Fibroblast of peridontal ligament (primary cell): ENCODE measurements around the gene RIN2.

Source experiments
- DNase-seq: peaks from one replicate; pipeline ENCODE4 v3.0.0-alpha.2; 2010; ENCODE audit errors: extremely low read depth

The RIN2 gene, protein sequence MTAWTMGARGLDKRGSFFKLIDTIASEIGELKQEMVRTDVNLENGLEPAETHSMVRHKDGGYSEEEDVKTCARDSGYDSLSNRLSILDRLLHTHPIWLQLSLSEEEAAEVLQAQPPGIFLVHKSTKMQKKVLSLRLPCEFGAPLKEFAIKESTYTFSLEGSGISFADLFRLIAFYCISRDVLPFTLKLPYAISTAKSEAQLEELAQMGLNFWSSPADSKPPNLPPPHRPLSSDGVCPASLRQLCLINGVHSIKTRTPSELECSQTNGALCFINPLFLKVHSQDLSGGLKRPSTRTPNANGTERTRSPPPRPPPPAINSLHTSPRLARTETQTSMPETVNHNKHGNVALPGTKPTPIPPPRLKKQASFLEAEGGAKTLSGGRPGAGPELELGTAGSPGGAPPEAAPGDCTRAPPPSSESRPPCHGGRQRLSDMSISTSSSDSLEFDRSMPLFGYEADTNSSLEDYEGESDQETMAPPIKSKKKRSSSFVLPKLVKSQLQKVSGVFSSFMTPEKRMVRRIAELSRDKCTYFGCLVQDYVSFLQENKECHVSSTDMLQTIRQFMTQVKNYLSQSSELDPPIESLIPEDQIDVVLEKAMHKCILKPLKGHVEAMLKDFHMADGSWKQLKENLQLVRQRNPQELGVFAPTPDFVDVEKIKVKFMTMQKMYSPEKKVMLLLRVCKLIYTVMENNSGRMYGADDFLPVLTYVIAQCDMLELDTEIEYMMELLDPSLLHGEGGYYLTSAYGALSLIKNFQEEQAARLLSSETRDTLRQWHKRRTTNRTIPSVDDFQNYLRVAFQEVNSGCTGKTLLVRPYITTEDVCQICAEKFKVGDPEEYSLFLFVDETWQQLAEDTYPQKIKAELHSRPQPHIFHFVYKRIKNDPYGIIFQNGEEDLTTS

DNA sequence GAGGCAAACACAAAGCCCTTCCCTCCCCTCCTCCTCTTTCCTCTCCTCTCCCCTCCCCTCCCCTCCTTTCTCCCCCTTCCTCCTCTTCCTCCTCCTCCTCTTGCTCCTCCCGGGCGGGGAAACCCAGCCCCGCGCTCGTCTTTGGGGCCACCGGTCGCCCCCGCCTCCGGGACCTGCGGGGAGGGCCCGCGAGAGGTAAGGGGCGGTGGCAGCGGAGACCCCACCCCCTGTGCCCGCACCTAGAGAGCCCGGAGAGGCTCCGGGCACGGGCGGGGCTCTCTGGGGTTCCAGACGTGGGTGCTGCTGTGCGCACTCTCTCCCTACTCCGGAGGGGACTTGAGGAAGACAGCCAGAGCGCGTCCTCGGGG, at the start of gene RIN2:
TSS of gene RIN2 (plus strand) at position 126 of the 368 bp plus-strand sequence. CDS start 131,344 bp downstream, outside the sequence.
- DNase-seq, result no peak

DNA sequence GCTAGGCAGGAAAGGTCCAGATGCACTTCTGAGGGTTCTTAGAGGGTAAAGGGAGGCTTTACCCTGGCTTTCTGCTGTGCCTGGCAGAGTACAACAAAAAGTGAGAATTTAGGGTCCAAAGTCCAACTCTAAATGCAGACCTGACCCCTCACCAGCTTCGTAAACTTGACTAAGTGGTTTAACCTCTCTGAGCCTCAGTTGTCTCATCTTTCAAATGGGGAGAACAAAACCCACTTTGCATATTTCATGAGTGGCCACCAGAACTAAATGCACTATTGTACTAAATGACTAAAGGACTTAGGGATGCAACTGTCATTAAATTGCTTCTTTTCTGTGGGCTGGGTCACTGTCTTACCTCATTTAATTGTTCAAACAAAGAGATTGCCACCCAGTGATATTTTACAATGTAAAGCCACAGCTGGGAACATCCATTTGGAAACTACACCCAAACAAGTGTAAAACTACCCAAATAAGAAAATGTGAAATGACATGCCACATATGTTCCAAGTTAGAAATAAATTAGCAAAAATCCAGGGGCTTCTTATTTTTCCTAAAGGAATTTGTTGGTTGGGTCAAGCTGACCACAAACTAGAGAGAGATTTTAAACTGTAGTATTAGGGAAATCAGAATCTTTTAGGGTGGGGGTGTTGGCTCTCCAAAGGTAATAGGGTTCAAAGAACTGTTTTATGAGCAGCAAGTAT, 48.3 kb upstream of the RIN2 start:
- no peak for DNase-seq

DNA sequence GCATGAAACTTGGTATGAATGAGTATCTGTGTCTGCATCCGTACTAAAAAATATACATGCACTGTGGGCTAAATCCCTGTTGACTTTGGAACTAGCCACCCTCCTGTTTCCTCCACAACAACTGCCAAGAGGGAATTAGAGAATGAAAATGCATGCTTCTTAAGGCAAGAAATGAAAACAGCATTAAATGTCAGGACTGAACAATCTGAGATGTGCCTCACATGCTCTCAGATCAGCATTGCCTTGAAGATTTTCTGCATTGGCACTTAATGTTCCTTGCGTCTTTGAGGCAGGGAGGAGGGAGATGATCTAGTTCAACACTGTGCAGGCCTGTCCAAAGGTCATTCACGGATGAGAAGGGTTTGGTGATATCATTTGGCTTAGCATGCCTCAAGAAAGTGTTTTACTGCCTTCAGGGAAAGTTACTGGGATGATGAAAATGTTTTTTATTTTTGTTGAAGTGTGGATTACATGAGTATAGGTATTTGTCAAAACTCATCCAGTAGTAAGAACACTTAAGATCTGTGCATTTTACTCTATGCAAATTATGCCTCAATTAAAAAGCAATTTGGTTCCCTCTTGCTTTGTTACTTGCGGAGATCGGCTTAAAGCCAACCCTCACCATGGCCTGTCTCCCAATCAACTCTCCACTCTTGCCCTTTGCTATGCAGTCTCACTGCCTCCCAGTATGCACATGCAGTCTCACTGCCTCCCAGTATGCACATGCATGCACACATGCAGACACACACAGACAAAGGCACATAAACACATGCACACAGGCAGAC, 47.5 kb upstream of the RIN2 start:
- peak; percentile 59 for DNase-seq

DNA sequence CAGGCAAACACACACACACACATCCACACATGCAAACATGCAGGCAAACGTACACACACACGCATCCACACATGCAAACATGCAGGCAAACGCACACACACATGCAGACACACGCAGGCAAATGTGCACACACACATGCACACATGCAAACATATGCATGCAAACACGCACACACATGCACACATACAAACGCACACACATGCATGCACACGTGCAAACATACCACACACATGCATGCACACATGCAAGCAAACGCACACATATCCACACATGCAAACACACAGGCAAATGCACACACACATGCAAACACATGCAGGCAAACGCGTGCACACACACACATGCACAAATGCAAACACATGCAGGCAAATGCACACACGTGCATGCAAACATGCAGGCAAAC, 46.9 kb upstream of the RIN2 start:
- DNase-seq, result no peak

DNA sequence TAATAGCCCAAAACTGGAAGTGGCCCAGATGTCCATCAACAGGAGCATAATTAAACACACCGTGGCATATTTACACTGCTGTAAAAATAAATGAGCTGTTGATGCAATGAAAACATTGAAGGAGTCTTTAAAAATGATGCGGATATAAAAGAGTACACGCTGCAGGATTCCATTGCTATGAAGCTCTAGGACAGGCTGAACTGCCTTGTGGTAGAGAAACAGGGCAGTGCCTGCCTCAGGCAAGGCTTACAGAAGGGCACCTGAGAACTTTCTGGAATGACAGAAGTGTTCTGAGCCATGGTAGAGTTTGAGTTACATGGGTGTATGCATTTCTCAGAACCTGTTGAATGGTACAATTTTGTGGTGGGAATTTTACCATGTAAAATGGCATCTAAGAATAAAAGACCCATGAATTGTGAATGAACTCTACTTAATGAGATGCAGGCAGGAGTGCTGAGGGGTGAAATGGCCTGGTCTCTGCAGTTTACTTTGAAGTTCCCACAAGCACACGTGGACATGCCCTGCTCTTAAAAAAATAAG, 45.3 kb upstream of the RIN2 start:
- no peak for DNase-seq

DNA sequence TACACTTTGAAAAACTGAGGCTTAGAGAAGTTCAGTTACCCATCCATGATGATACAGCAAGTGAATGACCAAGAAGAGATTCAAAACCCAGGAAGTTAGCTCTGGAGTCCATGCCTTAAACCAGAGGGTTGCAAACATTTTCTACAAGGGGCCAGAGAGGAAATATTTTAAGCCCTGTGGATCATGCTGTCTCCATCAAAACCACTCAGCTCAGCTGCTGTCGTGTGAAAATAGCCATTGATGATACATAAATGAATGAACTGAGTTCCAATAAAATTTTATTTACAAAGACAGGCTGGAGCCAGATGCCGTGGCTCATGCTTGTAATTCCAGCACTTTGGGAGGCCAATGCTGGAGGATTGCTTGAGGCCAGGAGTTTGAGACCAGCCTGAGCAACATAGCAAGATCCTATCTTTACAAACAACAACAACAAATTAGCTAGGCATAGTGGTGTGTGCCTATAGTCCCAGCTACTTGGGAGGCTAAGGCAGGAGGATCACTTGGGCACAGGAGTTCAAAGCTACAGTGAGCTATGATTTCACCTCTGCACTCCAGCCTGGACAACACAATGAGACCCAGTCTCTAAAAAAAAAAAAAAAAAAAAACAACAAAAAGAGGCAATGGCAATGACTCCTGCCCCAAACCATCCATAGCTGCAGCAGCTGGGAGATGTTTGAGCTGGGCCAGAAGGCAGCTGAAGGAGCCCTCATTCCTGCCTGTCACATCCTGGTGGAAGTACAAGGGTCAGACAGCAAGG, 44.1 kb upstream of the RIN2 start:
- no peak for DNase-seq

DNA sequence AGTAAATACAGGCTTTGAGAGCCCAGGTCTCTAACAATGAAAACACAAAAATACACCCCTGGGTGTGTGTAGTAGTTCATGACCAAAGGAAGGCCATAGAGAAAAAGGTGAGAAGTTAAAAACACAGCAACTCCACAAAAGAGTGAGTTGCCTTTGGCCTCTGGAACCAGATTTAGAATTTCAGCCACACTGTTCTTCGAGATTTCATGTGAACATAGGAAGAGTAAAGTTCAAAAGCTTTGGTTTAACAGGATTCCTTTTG, 43.5 kb upstream of the RIN2 start:
- DNase-seq, result no peak

DNA sequence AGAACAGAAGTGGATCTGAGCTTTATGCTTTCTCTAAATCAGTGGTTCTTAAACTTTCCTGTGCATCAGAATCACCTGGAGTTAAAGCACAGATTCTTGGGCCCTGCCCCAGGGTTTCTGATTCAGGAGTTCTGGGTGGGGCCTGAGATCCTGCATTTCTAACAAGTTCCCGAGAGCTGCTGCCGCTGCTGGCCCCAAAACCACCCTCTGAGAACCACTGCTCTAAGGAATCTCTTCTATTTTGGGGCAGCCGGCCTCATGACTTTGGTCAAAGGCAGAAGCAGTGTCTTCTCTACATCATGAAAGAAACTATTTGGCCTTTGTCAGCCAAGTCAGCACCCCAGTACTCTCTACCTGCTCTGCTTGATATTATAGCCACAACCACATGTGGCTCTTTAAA, 42.1 kb upstream of the RIN2 start:
- DNase-seq, result no peak

DNA sequence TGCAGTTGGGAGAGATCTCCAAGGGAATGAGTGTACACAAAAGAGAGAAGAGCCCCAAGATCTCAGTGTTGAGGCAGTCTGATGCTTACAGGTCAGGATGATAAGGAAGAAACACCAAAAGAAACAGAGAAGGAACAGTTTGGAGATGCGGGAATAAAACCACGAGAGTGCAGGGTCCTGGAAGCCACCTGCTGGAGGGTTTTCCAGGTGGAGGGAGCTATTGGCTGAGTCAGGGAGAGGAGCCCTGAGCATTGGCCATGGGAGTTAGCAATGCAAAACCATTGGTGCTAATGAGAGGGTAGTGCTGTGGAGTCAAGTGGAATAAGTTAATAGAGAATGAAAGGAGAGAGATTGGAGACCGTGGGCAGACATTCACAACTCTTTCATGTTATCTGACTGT, 39.2 kb upstream of the RIN2 start:
- DNase-seq, result no peak

DNA sequence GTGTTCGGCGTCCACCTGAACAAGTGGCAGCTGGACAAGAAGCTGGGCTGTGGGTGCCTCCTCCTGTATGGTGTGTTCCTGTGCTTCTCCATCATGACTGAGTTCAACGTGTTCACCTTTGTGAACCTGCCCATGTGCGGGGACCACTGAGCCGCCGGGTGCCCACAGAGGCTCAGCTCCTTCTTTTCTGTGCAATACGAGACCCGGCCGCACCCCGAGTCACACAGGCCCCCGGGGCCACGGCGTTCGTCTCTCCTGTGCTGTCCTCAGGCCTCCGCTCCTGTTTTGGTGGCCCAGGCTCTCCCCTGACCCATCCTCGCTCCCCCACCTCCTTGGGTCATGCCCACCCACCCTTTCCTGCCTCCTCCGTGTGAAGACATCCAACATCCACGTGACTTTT, 37.1 kb upstream of the RIN2 start:
- DNase-seq, result no peak

DNA sequence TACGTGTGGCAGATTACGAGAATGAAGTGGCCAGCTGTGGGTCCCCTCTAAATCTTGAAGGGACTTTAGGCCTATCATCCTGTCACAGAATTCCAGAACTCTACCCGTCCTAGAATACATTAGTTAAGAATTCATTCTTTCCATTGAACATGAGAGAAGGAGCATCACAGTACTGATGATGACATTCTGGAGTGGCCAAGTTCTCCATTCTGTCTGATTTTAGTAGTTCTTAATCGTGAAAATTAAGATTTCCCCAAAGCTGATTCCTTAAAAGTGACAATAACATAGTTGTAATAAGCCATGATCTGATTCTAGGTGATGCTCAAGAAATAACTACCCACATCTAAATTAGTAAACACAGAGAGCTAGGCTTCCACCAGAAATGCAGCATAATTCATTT, 35.0 kb upstream of the RIN2 start:
- DNase-seq, result no peak

DNA sequence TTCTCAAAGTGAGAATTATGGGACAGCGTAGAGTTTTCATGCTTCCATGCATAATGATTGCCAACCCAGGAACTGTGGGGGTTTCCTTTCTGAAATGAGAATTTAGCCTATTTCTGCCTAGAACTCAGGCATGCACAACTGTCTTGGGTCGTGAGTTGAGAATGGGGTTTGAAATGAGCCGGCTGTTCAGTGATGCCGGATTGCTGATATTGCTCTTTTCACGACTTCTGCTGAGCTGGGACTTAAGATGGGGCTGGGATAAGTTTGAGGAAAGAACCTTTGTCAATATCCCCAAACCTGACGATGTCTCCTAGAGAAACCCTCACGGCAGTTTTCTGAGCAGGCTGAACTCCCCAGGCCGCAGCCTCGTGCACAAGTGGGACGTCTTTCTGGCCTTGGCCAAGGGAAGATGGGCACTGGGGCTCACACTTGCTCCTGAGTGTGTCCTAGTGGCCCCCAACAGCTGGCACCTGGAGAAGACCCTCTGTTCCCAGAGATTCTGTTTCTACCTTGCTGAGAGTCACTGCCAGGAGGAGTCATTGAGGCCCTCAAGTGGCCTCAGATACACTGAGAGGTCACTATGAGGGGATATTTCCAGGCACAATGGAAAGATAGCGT, 34.1 kb upstream of the RIN2 start:
- no peak for DNase-seq

DNA sequence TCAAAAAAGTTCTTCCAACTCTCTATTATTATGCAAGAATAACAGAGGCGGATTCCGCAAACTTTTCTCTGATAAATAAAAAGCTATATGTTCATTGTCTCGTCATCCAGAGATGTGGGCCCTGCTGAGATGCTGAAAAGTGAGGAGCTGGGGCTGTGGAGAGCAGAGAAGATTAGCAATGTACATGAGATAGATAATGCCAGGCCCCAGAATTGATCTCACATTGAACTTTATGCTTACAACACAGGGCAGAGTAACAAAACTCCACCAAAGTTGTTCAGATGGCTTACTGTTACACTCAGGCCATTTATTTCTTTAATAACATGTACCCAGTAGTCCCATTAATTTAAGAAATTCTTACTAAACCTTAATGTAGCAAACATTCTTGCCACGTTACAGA, 32.7 kb upstream of the RIN2 start:
- no peak for DNase-seq

DNA sequence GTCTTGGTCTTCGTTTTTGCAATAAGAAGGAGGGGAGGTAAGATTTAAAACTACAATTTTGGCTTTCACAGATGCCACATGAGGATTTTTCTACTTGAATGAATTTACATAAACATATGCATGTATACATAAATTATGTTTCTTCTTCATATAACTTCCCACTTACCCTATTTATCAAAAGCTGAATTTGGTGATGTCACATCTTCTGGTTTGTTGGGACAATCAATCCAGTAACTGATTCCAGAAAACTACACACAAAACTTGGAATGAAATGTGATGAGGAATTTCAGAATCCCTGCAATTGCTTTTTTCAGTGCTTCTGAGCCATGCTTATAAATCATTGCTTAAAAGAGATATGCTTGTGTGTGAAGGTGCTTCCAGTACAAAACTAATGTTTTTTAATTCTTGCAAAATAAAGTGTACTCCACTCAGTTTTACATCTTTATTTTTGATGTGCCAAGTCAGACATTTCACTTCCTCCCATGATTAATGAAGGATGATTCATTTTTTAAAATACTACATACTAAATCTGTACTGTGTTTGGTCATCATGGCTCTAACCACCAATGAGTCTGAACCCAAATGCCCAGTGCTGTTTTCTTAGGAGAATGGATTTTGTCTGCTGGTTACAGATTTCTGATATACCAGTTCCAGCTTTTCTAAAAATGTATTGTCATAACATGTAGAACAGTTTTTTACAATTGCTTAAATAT, 32.1 kb upstream of the RIN2 start:
- DNase-seq, result peak; percentile 29

DNA sequence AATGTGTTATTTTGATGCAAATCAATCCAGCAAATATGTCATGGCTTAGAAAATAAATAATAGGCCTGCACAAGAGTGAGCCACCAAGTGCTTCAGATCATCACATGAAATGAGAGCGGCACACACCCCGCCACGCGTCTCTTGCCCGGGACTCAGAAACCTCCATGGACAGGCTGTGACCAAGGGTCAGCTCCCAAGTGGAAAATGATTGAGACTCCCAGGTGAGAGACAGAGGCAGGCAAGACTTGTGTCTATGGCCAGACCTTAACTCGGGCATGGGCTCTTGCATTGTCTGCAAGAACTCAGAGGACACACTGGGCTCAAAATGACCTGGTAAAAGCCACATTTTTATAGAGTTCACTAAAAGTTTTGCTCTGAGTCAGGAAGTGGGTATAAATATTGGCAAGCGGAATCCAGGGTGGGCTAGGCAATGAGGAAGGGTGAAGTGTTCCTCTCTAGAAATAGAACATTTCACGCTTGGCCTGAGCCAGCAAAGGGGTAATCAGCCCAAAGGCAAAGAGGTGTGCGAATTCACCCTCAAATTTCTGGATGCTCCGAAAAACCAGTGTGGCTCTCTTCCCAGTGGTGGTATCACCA, 30.7 kb upstream of the RIN2 start:
- no peak for DNase-seq

DNA sequence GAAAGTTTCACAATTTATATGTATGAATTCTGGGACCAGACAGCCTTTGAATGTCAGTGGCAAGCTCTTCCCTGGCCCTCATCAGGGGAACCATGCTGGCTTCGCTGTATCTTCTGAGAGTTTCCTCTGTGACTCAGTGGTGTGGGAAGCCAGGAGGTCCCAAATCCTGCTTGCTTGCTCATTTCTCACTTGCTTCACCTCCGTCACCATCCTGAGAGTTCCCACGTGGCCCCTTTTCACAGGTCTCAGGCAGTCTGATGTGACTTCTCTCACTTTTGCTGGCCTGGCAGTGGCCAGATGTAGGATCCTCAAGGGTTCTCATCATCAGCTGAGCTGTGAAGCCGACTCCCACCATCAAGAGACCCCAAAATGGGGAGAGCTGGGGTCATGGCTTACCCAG, 28.4 kb upstream of the RIN2 start:
- no peak for DNase-seq

DNA sequence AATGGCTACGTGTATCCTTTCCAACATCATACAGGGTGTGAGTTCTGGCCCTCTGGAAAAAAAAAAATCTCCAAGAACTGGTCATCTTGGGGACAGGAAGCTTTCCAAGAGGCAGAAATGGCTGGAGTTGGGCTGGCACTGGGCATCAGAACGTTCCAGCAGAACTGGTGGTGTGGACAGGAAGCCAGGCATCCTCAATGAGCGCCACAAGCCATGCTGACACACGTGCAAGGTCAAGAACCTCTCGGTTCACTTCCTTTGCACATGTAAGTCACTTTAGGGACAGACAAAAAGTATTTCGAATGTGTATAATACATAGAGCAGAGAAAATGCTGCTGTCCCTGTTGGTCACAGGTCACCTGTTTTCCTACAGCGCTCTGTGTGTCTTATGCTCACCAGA, 27.4 kb upstream of the RIN2 start:
- DNase-seq, result no peak

DNA sequence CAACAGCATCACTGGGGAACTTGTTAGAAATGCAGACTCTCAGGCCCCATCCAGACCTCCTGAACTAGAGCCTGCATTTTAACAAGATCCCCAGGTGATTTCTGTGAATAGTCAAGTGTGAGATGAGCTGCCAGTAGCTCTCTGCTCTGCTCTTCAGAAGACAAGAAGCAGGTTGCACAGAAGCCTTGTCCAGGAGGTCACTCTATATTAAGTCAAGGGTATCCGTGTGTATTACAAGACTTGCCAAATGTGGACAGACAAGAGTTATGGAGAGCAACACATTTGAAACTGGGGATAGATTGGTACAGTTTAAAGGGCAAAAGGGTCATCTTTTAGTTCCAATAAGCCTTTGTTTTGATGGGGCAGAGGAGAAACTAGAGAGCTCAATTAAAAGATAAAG, 23.2 kb upstream of the RIN2 start:
- DNase-seq, result no peak

DNA sequence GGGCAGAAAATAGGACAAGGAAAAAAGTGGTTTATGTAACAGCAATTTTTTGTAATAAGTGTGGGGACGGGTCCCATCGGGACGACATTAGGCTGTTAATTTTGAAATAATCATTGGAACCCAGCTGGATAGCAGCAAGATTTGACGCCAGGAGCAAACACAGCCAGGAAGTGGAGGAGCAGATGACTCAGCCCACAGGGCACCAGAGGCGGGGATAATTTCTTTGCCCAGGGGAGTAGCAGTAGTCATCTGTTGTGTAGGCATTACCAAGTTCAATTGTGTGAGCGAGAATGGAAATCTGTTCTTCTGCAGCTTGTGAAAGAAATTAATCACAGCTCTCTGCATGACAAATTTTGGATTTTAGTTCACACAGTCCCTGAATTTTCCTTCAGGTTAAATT, 22.6 kb upstream of the RIN2 start:
- DNase-seq, result peak; percentile 82
